Cardiac muscle cell (in vitro differentiated cells and primary cell): Measurements from ENCODE around the gene HOPX. TPM values are rescaled to one million over a fixed set of nuclear protein-coding genes. Genes with fewer than 3 reads are reported as not detected.

ENCODE experiments used
- DNase-seq, 2 donors: peaks; one replicate each; pipeline versions ENCODE4 v3.0.0 to v3.0.0-alpha.2; 2010 to 2017; ENCODE audit warnings: low read depth in 1 of 2, low spot score in 1 of 2
- H3K27ac ChIP-seq: fragments of 200-600 bp; sonication (generic); 2 replicates; pipeline ENCODE4 v1.5.1; 2016
- H3K27me3 ChIP-seq: fragments of 200-600 bp; sonication (generic); 2 replicates; pipeline ENCODE4 v1.6.0; 2016; ENCODE audit warnings: control low read depth
- H3K36me3 ChIP-seq: fragments of 200-600 bp; sonication (generic); 2 replicates; pipeline ENCODE4 v1.5.1; 2016; ENCODE audit warnings: control low read depth
- H3K4me1 ChIP-seq: fragments of 200-600 bp; sonication (generic); 2 replicates; pipeline ENCODE4 v1.8.1; 2017; ENCODE audit warnings: low read depth, mild to moderate bottlenecking, mixed run types
- H3K4me3 ChIP-seq: fragments of 200-600 bp; sonication (generic); 2 replicates; pipeline ENCODE4 v1.5.1; 2016; ENCODE audit warnings: mild to moderate bottlenecking
- H3K9me3 ChIP-seq: fragments of 200-600 bp; sonication (generic); 2 replicates; pipeline ENCODE4 v1.5.1; 2017; ENCODE audit warnings: low read depth, mild to moderate bottlenecking, control low read depth
- polyA plus RNA-seq: library from polyadenylated mRNA; unstranded; fragments of >200 nt; fragmentation: Nextera tagmentation; extraction: Ambion mirVana; gene quantifications from 2 replicates; pipeline ENCODE4 v1.2.1, GENCODE V29; 2016
- total RNA-seq: library from RNA; depleted of rRNA; stranded (reverse); fragments of >200 nt; gene quantifications from 2 replicates; pipeline ENCODE4 v1.2.3, GENCODE V29; 2016
- TF ChIP-seq, protein P1 (sequence below): IDR thresholded peaks from 2 replicates; pipeline ENCODE4 v1.5.1; 2012; ENCODE audit warnings: low read depth, mild to moderate bottlenecking, low read length

The HOPX gene
- total and polyA plus RNA-seq, 2 experiments from 2014 or later: 0.12 to 2.6 TPM

DNA sequence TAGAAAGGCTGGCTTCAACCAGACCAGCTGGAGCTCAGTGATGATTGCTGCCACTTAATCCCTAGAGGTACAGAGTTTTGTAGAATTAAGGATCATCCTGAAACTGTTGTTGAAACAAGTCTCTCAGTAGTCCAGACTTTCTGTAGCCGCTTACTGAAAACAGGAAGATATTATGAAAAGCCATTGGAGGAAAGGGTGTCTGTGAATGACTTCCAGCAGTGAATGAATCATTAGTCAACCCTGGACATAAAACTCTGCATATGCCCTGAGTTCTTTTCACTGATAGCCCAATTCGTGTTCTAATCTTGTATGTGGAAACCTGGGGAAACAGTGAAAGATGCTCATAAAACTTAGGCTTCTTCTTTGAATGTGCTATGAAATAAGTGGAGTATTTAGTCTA, 14.8 kb downstream of the HOPX start:
- Histone ChIP-seq H3K27ac (no peak overlapping the region), H3K36me3 (no peaks in the 10 kb centered on the region), H3K9me3 (no peaks in the 10 kb centered on the region), H3K27me3 (peaks cover 15% of the 10 kb centered on the region), H3K4me3 (no peak overlapping the region), H3K4me1 (peaks cover 6% of the 10 kb centered on the region)
- no peak for DNase-seq
- TF ChIP-seq, protein P1, sequence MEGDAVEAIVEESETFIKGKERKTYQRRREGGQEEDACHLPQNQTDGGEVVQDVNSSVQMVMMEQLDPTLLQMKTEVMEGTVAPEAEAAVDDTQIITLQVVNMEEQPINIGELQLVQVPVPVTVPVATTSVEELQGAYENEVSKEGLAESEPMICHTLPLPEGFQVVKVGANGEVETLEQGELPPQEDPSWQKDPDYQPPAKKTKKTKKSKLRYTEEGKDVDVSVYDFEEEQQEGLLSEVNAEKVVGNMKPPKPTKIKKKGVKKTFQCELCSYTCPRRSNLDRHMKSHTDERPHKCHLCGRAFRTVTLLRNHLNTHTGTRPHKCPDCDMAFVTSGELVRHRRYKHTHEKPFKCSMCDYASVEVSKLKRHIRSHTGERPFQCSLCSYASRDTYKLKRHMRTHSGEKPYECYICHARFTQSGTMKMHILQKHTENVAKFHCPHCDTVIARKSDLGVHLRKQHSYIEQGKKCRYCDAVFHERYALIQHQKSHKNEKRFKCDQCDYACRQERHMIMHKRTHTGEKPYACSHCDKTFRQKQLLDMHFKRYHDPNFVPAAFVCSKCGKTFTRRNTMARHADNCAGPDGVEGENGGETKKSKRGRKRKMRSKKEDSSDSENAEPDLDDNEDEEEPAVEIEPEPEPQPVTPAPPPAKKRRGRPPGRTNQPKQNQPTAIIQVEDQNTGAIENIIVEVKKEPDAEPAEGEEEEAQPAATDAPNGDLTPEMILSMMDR: no peak

DNA sequence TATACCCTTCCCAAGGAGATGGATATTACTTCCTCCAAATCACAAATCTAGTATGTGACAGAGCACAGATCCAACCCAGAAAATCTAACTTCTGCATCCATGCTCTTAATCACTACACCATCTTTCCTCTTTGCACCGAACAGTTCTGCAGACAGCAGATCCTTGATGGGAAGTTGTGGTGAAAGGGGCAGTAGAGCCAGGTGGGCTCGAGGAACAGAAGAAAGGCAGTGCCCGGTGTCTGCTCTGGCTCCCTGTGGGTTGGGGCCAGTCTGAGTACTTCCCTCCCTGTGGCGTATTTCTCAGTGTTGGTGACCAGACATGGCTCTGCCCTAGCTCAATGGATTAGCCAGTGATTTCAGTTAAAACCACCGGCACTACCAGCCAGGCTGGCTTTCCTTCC, 15.3 kb downstream of the HOPX start:
- TF ChIP-seq, protein P1: no peak
- Histone ChIP-seq H3K27me3 (peaks cover 15% of the 10 kb centered on the region), H3K4me1 (peaks cover 6% of the 10 kb centered on the region), H3K27ac (no peak overlapping the region), H3K4me3 (no peak overlapping the region), H3K36me3 (no peaks in the 10 kb centered on the region), H3K9me3 (no peaks in the 10 kb centered on the region)
- DNase-seq: no peak

- peaks cover 6% of the 10 kb centered on the region for H3K4me1 ChIP-seq
- peak in 1 of 2 donors; percentile 29 for DNase-seq
- peaks cover 32% of the 10 kb centered on the region for H3K27me3 ChIP-seq
- TF ChIP-seq, protein P1: no peak
- no peaks in the 10 kb centered on the region for H3K9me3 ChIP-seq
- no peak overlapping the region for H3K4me3 ChIP-seq
- no peak overlapping the region for H3K27ac ChIP-seq
- no peaks in the 10 kb centered on the region for H3K36me3 ChIP-seq
Measured at GRCh38 chr4:56662782-56663468, 18.2 kb downstream of the HOPX start.

DNA sequence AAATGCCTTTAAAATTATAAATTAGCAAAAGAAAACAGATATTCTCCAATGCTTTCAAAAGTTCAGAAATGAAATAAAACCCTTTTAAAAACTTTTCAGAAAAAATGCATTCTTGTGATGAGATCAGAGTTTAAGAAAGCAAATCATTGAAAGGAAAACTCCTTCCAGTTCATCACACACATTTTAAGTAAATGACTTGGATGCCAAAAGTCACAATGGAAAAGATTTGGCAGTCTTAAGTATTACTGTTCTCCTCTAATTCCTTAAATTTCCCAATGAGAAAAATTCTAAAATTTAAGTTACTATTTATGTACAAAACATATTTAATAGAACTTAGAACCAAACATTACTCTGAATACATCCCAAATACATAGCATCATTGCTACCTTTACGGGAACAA, 21.1 kb downstream of the HOPX start:
- H3K4me3 ChIP-seq: no peak overlapping the region
- no peak overlapping the region for H3K27ac ChIP-seq
- H3K9me3 ChIP-seq: no peaks in the 10 kb centered on the region
- no peak for DNase-seq
- H3K27me3 ChIP-seq: peaks cover 47% of the 10 kb centered on the region
- peaks cover 6% of the 10 kb centered on the region for H3K4me1 ChIP-seq
- H3K36me3 ChIP-seq: no peaks in the 10 kb centered on the region
- TF ChIP-seq, protein P1: no peak

- peaks cover 6% of the 10 kb centered on the region for H3K4me1 ChIP-seq
- DNase-seq: peak in 1 of 2 donors; percentile 70
- TF ChIP-seq, protein P1: no peak
- no peak overlapping the region for H3K27ac ChIP-seq
- H3K4me3 ChIP-seq: no peak overlapping the region
- no peaks in the 10 kb centered on the region for H3K9me3 ChIP-seq
- peaks cover 61% of the 10 kb centered on the region for H3K27me3 ChIP-seq
- H3K36me3 ChIP-seq: no peaks in the 10 kb centered on the region
Measured at GRCh38 chr4:56658528-56658927, 22.6 kb downstream of the HOPX start.
